ENCODE measurements around the gene AR.

The AR gene

GRCh38 chrX:67734111-67734753, 190.4 kb downstream of the AR start:
- ATAC-seq (replicated peaks) (peak; percentile 74 to 78), DNase-seq (no peak)
- Mint-ChIP-seq H3K36me3 (no peaks in the 10 kb centered on the region), H3K27me3 (no peaks in the 10 kb centered on the region), H3K27ac (no peak overlapping the region), H3K4me1 (peaks cover 1 to 10% of the 10 kb centered on the region in 2 donors), H3K4me3 (no peak overlapping the region), H3K9me3 (no peaks in the 10 kb centered on the region)

DNA sequence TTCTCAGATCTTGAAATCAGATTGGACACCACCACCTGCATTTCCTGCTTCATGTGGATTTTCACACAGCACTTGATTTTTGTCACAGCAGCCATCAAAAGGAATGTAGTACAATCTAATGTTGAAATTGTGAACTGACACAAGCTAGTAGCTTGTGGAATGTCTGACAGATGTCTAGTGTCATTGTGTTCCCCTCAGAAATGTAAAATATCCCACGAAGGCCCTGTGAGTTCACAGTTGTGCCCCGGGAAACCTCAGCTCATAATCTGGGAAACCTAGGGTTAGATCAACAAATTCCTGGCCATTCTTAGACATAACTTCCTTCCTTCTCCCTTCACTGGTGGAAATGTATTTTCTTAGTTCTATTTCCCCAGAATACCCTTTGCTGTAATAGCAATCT, 205.7 kb downstream of the AR start:
- Mint-ChIP-seq H3K36me3 (no peaks in the 10 kb centered on the region), H3K27me3 (peaks cover 0 to 4% of the 10 kb centered on the region in 2 donors), H3K4me3 (no peak overlapping the region), H3K9me3 (peaks cover 0 to 6% of the 10 kb centered on the region in 2 donors), H3K4me1 (peaks cover 0 to 6% of the 10 kb centered on the region in 2 donors), H3K27ac (no peak overlapping the region)
- ATAC-seq (replicated peaks): no peak
- no peak for DNase-seq

DNA sequence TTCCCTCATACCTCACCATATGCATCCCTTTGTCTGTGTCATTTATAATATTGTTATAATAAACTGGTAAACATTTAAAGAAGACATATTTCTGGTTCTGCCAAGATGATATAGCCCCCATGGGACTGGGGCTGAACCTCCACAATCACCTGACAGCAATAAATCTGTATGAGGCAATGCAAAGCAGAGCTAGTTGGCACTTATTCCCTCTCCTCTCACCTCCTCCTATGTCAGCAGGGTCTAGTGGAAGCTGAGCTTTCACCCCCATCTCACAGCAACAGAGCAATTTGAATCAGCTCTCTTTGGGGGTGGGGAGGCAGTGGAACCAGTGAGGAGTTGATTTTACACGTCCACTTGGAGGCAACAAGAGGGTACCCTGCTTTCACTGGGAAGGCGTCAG, 206.9 kb downstream of the AR start:
- no peaks in the 10 kb centered on the region for H3K4me1 Mint-ChIP-seq
- ATAC-seq (replicated peaks) (no peak), DNase-seq (no peak)
- no peak overlapping the region for H3K27ac Mint-ChIP-seq
- no peaks in the 10 kb centered on the region for H3K27me3 Mint-ChIP-seq
- H3K4me3 Mint-ChIP-seq: no peak overlapping the region
- no peaks in the 10 kb centered on the region for H3K36me3 Mint-ChIP-seq
- peaks cover 0 to 6% of the 10 kb centered on the region in 2 donors for H3K9me3 Mint-ChIP-seq

GRCh38 chrX:67759018-67759417, 215.2 kb downstream of the AR start:
- Mint-ChIP-seq H3K27me3 (no peaks in the 10 kb centered on the region), H3K27ac (no peak overlapping the region), H3K4me3 (no peak overlapping the region), H3K9me3 (peaks cover 0 to 1% of the 10 kb centered on the region in 2 donors), H3K4me1 (no peaks in the 10 kb centered on the region), H3K36me3 (no peaks in the 10 kb centered on the region)
- DNase-seq (no peak), ATAC-seq (replicated peaks) (no peak)

GRCh38 chrX:67777148-67777547, 233.3 kb downstream of the AR start:
- Mint-ChIP-seq H3K4me1 (no peaks in the 10 kb centered on the region), H3K27ac (no peak overlapping the region), H3K27me3 (no peaks in the 10 kb centered on the region), H3K36me3 (peaks cover 0 to 1% of the 10 kb centered on the region in 2 donors), H3K4me3 (no peak overlapping the region), H3K9me3 (peaks cover 0 to 8% of the 10 kb centered on the region in 2 donors)
- no peak for ATAC-seq (replicated peaks)
- no peak for DNase-seq

- DNase-seq (no peak), ATAC-seq (replicated peaks) (no peak)
- Mint-ChIP-seq H3K4me3 (no peak overlapping the region), H3K9me3 (peaks cover 0 to 2% of the 10 kb centered on the region in 2 donors), H3K36me3 (no peaks in the 10 kb centered on the region), H3K27ac (no peak overlapping the region), H3K27me3 (no peaks in the 10 kb centered on the region), H3K4me1 (no peaks in the 10 kb centered on the region)
These were observed 235.3 kb downstream of the AR start for GRCh38 chrX:67779099-67779498.
